ENCODE results near the gene MPEG1. TPM values are rescaled to one million over a fixed set of nuclear protein-coding genes. Genes with fewer than 3 reads are reported as not detected.

MPEG1 gene
- total and polyA plus RNA-seq, 2 of the 13 experiments (the other 11 are each of a cell fraction or from before 2014, with no cell fraction given): not detected

DNA sequence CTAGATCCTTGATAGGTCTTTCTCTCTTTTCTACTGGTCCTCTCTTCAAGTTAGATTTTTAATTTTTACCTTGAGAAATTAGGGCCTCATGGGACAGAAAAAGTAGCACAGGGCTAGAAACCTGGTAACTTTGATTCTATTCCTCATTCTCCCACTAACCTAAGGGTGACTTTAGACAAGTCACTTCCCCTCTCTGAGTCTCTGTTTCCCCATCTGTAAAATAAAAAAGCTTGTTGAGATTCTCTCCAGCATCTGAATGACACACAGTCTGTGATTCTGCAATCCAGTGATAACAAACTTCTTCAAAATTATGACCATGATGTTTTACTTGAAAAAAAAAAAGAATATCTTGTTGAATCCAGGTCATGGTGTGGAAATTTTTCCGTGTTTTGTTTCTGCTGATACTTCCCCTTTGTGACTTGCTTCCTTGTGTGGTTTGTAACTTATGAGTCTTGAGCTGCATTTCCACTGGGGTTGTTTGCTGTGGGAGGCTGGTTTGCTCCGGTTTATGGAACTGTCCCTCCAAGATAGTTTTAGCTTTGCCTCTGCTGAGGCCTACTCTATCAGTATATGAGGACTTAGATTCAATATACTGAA is 9.8 kb upstream of the MPEG1 start:
- H3K9ac ChIP-seq (ENCODE audit: insufficient read depth, low read depth, low read length): no peak overlapping the region
- no TSS peak for BruUV-seq (replicated peaks)
- H2AFZ ChIP-seq (ENCODE audit: low read length): no peak overlapping the region
- H3K4me2 ChIP-seq (ENCODE audit: low read depth, low read length): no peak overlapping the region
- no peak overlapping the region for H3K27ac ChIP-seq (ENCODE audit: extremely low read length, insufficient read depth, low read length)
- ATAC-seq (no peak), DNase-seq (ENCODE audit: low spot score) (no peak), FAIRE-seq (no peak)
- intact Hi-C loops (cut with micrococcal nuclease; ENCODE audit: unreplicated experiment): no loop called here
- H3K79me2 ChIP-seq (ENCODE audit: insufficient read depth, low read length): no peaks in the 10 kb centered on the region
- no peaks in the 10 kb centered on the region for H3K9me3 ChIP-seq (ENCODE audit: low read length)
- no peak overlapping the region for H3K4me3 ChIP-seq (replicated peaks in 1 of 3; ENCODE audit: insufficient read depth in 1 of 3, low read depth in 2 of 3, low read length in 3 of 3)
- ChIA-PET CTCF (ENCODE audit: low intra/inter-chr PET ratio, low total read pairs) (no interaction called here), POLR2A (no interaction called here)
- no peaks in the 10 kb centered on the region for H3K36me3 ChIP-seq (replicated peaks in 1 of 2; ENCODE audit: control insufficient read depth in 1 of 2, insufficient read depth in 2 of 2, low read length in 2 of 2)
- no peaks in the 10 kb centered on the region for H3K4me1 ChIP-seq (ENCODE audit: insufficient read depth, low read length)
- H4K20me1 ChIP-seq (ENCODE audit: insufficient read depth, low read length): no peaks in the 10 kb centered on the region
- peaks cover 0 to 2% of the 10 kb centered on the region in 2 experiments; a peak in 1 of 5 replicates for H3K27me3 ChIP-seq (ENCODE audit: control insufficient read depth in 1 of 2, insufficient read depth in 2 of 2, low read length in 2 of 2)
- 0% methylated on average over 2 of the region's 2 CpGs for WGBS (ENCODE audit: low lambda C conversion rate)
- TF ChIP-seq HNRNPL (IDR thresholded peaks at IDR 0.05; ENCODE audit: low read depth, low read length): no peak
- no peak for TF ChIP-seq ZNF333 (CRISPR knock-in tag; IDR thresholded peaks at IDR 0.05; ENCODE audit: borderline replicate concordance)
- TF ChIP-seq ZFP1 (CRISPR knock-in tag; IDR thresholded peaks at IDR 0.05): no peak
- TF ChIP-seq KLF15 (CRISPR knock-in tag; IDR thresholded peaks at IDR 0.05; ENCODE audit: borderline replicate concordance): no peak
- no peak for TF ChIP-seq SP4 (CRISPR knock-in tag; IDR thresholded peaks at IDR 0.05)
- TF ChIP-seq, protein P1, sequence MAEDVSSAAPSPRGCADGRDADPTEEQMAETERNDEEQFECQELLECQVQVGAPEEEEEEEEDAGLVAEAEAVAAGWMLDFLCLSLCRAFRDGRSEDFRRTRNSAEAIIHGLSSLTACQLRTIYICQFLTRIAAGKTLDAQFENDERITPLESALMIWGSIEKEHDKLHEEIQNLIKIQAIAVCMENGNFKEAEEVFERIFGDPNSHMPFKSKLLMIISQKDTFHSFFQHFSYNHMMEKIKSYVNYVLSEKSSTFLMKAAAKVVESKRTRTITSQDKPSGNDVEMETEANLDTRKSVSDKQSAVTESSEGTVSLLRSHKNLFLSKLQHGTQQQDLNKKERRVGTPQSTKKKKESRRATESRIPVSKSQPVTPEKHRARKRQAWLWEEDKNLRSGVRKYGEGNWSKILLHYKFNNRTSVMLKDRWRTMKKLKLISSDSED (CRISPR knock-in tag; IDR thresholded peaks at IDR 0.05): no peak
- TF ChIP-seq, protein P2, sequence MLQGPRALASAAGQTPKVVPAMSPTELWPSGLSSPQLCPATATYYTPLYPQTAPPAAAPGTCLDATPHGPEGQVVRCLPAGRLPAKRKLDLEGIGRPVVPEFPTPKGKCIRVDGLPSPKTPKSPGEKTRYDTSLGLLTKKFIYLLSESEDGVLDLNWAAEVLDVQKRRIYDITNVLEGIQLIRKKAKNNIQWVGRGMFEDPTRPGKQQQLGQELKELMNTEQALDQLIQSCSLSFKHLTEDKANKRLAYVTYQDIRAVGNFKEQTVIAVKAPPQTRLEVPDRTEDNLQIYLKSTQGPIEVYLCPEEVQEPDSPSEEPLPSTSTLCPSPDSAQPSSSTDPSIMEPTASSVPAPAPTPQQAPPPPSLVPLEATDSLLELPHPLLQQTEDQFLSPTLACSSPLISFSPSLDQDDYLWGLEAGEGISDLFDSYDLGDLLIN (CRISPR knock-in tag; IDR thresholded peaks at IDR 0.05; ENCODE audit: borderline replicate concordance): no peak
- TF ChIP-seq ZNF777 (CRISPR knock-in tag; IDR thresholded peaks at IDR 0.05): no peak
- TF ChIP-seq, protein P3, sequence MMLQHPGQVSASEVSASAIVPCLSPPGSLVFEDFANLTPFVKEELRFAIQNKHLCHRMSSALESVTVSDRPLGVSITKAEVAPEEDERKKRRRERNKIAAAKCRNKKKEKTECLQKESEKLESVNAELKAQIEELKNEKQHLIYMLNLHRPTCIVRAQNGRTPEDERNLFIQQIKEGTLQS (CRISPR knock-in tag; IDR thresholded peaks at IDR 0.05): no peak
- TF ChIP-seq, protein P4, sequence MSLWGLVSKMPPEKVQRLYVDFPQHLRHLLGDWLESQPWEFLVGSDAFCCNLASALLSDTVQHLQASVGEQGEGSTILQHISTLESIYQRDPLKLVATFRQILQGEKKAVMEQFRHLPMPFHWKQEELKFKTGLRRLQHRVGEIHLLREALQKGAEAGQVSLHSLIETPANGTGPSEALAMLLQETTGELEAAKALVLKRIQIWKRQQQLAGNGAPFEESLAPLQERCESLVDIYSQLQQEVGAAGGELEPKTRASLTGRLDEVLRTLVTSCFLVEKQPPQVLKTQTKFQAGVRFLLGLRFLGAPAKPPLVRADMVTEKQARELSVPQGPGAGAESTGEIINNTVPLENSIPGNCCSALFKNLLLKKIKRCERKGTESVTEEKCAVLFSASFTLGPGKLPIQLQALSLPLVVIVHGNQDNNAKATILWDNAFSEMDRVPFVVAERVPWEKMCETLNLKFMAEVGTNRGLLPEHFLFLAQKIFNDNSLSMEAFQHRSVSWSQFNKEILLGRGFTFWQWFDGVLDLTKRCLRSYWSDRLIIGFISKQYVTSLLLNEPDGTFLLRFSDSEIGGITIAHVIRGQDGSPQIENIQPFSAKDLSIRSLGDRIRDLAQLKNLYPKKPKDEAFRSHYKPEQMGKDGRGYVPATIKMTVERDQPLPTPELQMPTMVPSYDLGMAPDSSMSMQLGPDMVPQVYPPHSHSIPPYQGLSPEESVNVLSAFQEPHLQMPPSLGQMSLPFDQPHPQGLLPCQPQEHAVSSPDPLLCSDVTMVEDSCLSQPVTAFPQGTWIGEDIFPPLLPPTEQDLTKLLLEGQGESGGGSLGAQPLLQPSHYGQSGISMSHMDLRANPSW (CRISPR knock-in tag; IDR thresholded peaks at IDR 0.05; ENCODE audit: borderline replicate concordance): no peak
- no peak for TF ChIP-seq NONO (IDR thresholded peaks at IDR 0.05)
- TF ChIP-seq NONO (CRISPR knock-in tag; conservative IDR thresholded peaks at IDR 0.05): no peak
- in situ Hi-C loops (cut with HindIII; ENCODE audit: extremely low pct_ligation_motif_present, low pct_unique_long_range_greater_than_20kb): no loop called here

All from HepG2 (cell line).